Activated CD8-positive, alpha-beta T cell treated with anti-CD3 and anti-CD28 coated beads for 36 hours (primary cell): ENCODE results near the gene ANKRD33B. TPM values are rescaled to one million over a fixed set of nuclear protein-coding genes. Genes with fewer than 3 reads are reported as not detected.

Experiments
- ATAC-seq: fragments of 200-7000 bp; cut with Tn5 transposase; one replicate; pipeline ENCODE4 v1.10.0; 2021; ENCODE audit warnings: mild to moderate bottlenecking, moderate library complexity
- CTCF ChIA-PET: fragments of 350-600 bp; sonication (Branson Sonifier 250); formaldehyde crosslinking; loops from one replicate; lab custom pipeline; 2021; ENCODE audit warnings: antibody characterized with exemption; lab: Charles Lee
- POLR2A ChIA-PET: fragments of 350-600 bp; sonication (Branson Sonifier 250); formaldehyde crosslinking; loops from one replicate; lab custom pipeline; 2021; ENCODE audit warnings: antibody characterized with exemption; lab: Charles Lee
- DNase-seq: peaks from one replicate; pipeline ENCODE4 v3.0.0-alpha.2; 2020
- H3K27ac Mint-ChIP-seq: one replicate; pipeline ENCODE4 v1.8.0; 2021; ENCODE audit warnings: mild to moderate bottlenecking, mixed read lengths
- H3K27me3 Mint-ChIP-seq: one replicate; pipeline ENCODE4 v1.8.0; 2021; ENCODE audit warnings: mixed read lengths
- H3K36me3 Mint-ChIP-seq: one replicate; pipeline ENCODE4 v1.8.0; 2021; ENCODE audit warnings: low read depth, mixed read lengths
- H3K4me1 Mint-ChIP-seq: one replicate; pipeline ENCODE4 v1.8.0; 2021; ENCODE audit warnings: low read depth, mixed read lengths
- H3K4me3 Mint-ChIP-seq: one replicate; pipeline ENCODE4 v1.8.0; 2021; ENCODE audit warnings: mild to moderate bottlenecking, moderate library complexity, mixed read lengths
- H3K9me3 Mint-ChIP-seq: one replicate; pipeline ENCODE4 v1.8.0; 2021; ENCODE audit warnings: mixed read lengths
- intact Hi-C: fragments of 100-400 bp; cut with micrococcal nuclease; formaldehyde crosslinking; loops from one replicate; pipeline ENCODE4 v1.10.0; 2022
- total RNA-seq, 2 experiments: library from RNA; stranded (reverse); gene quantifications; one replicate each; pipeline ENCODE4 v1.2.3, GENCODE V29; 2021
- TF ChIP-seq, protein P1 (sequence below): fragments of 200-600 bp; IDR thresholded peaks from one replicate; pipeline ENCODE4 v1.8.0; 2022; ENCODE audit warnings: antibody characterized with exemption, mild to moderate bottlenecking

Gene ANKRD33B
- total RNA-seq, 2 experiments from 2014 or later = 13.6 to 13.8 TPM

DNA sequence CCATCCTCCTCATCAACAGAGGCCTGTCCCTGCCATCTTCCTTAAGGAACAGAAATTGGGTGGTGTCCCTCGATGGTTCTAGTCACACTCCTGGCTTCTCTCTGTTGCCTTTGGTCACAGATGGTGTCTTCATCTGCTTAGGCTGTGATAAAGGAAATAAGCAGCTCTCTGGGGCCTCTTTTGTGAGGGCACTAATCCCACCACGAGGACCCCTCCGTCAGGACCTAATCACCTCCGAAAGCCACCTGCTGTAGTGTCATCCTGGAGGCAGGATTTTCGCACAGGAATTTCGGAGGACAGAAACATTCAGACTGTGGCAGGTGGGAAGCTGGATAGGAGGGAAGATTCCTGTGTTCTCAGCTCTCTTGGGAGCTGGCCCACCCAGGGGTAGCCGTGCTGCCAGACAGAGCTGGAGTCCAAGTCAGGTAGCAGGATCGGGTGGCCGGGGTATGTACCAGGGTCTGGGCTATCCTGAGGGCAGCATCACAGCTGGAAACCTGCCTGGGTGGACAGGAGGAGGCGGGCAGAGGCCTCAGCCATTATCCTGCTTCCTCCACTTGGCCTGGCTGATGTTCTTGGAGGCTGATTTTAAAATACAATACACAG lies 59.5 kb downstream of the ANKRD33B start:
- DNase-seq = no peak
- TF ChIP-seq, protein P1, sequence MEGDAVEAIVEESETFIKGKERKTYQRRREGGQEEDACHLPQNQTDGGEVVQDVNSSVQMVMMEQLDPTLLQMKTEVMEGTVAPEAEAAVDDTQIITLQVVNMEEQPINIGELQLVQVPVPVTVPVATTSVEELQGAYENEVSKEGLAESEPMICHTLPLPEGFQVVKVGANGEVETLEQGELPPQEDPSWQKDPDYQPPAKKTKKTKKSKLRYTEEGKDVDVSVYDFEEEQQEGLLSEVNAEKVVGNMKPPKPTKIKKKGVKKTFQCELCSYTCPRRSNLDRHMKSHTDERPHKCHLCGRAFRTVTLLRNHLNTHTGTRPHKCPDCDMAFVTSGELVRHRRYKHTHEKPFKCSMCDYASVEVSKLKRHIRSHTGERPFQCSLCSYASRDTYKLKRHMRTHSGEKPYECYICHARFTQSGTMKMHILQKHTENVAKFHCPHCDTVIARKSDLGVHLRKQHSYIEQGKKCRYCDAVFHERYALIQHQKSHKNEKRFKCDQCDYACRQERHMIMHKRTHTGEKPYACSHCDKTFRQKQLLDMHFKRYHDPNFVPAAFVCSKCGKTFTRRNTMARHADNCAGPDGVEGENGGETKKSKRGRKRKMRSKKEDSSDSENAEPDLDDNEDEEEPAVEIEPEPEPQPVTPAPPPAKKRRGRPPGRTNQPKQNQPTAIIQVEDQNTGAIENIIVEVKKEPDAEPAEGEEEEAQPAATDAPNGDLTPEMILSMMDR = no peak
- Mint-ChIP-seq H3K4me1 (peaks cover 17% of the 10 kb centered on the region), H3K27me3 (no peaks in the 10 kb centered on the region), H3K27ac (no peak overlapping the region), H3K36me3 (peaks cover 2% of the 10 kb centered on the region), H3K4me3 (no peak overlapping the region), H3K9me3 (no peaks in the 10 kb centered on the region)
- ChIA-PET CTCF (no interaction called here), POLR2A (no interaction called here)
- no peak for ATAC-seq
- intact Hi-C loops = loop anchor here (10.0 kb wide), 1 partner anchor 339 kb away; no protein-coding TSS in a partner anchor

DNA sequence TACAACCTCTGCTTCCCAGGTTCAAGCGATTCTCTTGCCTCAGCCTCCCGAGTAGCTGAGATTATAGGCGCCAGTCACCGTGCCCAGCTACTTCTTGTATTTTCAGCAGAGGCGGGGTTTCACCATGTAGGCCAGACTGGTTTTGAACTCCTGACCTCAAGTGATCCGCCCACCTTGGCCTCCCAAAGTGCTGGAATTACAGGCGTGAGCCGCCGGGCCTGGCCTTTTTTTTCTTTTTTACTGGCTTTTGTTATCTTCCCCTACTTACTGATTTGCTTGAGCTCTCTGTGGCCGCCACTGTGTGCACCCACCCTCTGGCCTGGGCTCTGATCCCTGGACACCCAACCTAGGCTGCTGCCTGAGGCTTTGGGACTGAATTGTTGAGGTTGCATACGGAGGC lies 60.3 kb downstream of the ANKRD33B start:
- intact Hi-C loops = loop anchor here (10.0 kb wide), 1 partner anchor 339 kb away; no protein-coding TSS in a partner anchor
- TF ChIP-seq, protein P1 = no peak
- no peaks in the 10 kb centered on the region for H3K9me3 Mint-ChIP-seq
- no peak overlapping the region for H3K4me3 Mint-ChIP-seq
- DNase-seq (no peak), ATAC-seq (no peak)
- H3K27me3 Mint-ChIP-seq = peaks cover under 1% of the 10 kb centered on the region
- H3K27ac Mint-ChIP-seq = no peak overlapping the region
- ChIA-PET POLR2A (no interaction called here), CTCF (interaction anchor here (1.4 kb wide), 1 partner anchor 9 kb away, joined by 3 read pairs; no protein-coding TSS in a partner anchor)
- peaks cover 21% of the 10 kb centered on the region for H3K4me1 Mint-ChIP-seq
- H3K36me3 Mint-ChIP-seq = peaks cover 2% of the 10 kb centered on the region

DNA sequence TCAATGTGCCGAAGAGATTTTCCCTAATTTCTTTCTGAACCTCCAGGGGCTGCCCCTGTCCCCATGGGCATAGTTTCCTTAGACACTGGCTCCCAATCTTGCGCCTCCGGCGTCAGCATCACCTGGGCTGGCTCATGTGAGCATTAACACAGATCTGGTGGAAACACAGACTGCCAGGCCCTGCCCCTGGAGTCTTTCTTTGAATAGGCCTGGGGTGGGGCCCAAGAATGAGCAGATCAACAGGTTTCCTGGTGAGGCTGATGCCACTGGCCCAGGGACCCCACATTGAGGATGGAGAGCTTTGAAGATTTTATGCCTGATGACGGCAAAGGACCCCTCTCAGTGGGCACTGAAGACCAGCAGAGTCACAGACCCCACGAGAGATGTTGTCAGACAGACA lies 60.8 kb downstream of the ANKRD33B start:
- peaks cover 2% of the 10 kb centered on the region for H3K36me3 Mint-ChIP-seq
- no peak overlapping the region for H3K4me3 Mint-ChIP-seq
- CTCF ChIA-PET = interaction anchor here (1.4 kb wide), 1 partner anchor 9 kb away, joined by 3 read pairs; no protein-coding TSS in a partner anchor
- intact Hi-C loops = loop anchor here (5.0 to 10.0 kb wide), 3 partner anchors 57 to 340 kb away; no protein-coding TSS in a partner anchor
- POLR2A ChIA-PET = no interaction called here
- DNase-seq (no peak), ATAC-seq (no peak)
- H3K9me3 Mint-ChIP-seq = no peaks in the 10 kb centered on the region
- H3K27me3 Mint-ChIP-seq = peaks cover 5% of the 10 kb centered on the region
- no peak overlapping the region for H3K27ac Mint-ChIP-seq
- TF ChIP-seq, protein P1 = no peak
- H3K4me1 Mint-ChIP-seq = peaks cover 25% of the 10 kb centered on the region

DNA sequence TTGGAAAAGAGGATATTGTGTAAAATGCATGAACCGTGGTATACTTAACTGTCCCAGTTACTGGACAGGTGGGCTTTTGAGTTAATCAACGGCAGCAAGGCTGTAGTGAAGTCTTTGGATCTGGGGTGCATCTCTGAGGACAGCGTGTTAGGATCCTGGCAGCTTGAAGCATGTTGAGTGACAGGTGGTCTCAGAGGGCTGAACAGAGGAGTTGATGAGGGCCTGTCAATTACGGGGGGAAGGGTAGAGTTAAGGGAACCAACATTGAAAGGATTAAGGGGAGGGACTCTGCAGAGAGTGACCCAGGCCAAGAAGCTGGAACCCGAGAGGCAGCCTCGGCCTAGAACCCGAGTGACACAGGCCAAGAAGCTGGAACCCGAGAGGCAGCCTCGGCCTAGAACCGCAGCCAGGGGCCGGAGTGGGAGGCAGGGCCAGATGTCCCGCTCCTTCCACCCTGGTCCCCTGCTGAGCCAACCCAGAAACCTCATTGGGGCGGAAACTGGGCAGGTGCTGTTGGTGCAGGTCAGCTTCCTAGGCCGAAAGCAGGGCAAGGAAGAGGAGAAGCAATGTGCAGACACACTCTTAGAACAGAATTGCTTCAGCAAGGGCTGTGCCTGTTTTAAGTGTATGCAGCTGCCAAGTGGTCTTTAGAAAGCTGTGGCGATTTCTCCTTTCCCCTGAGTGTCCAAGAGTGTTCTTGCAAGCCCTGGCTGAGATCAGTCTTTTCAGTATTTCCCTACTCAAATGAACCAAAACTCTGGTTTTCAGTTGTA lies 62.0 kb downstream of the ANKRD33B start:
- Mint-ChIP-seq H3K27me3 (peaks cover 6% of the 10 kb centered on the region), H3K4me1 (peaks cover 35% of the 10 kb centered on the region), H3K4me3 (no peak overlapping the region), H3K9me3 (peaks cover 4% of the 10 kb centered on the region), H3K27ac (no peak overlapping the region), H3K36me3 (peaks cover 5% of the 10 kb centered on the region)
- TF ChIP-seq, protein P1 = no peak
- POLR2A ChIA-PET = interaction anchor here (1.2 kb wide), 1 partner anchor 11 kb away, joined by 3 read pairs; no protein-coding TSS in a partner anchor
- DNase-seq (no peak), ATAC-seq (no peak)
- CTCF ChIA-PET = interaction anchor here (1.0 to 5.0 kb wide), 6 partner anchors 9 to 342 kb away, joined by 3 to 89 read pairs (median 4); no protein-coding TSS in a partner anchor
- intact Hi-C loops = loop anchor here (5.0 to 10.0 kb wide), 3 partner anchors 59 to 341 kb away; no protein-coding TSS in a partner anchor
